ENCODE results near the gene ROR2.

ROR2 gene

DNA sequence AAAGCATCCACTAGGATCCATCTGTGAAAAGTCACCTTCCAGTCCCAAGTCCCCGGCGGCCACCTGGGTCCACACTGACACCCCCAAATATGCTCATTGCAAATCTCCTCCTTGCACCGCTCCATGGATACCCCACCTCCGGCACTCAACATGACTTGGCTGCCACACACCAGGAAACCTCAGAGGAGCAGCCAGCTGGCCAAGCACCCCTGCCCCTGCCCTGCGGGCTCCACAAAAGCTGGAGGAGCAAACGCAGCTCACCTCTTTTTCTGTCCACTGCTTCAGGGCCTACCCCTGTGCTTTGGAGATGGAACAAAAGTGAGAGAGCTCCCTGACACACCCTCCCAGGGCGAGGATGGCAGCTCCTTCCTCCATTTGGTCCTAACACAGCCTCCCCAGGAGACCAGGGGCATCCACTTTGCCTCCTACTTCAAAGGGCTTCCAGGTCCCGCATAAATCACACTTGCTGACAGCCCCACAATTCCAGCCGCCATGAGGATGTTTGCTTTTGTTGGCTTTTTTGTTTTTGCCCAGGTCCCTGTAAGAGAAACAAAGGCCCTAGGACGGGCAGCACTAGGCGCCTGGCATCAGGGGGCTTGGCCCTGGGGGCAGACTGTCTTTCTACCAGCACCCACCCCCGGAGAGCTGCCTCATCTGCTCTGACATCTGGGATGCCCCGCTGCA, 14.8 kb downstream of the ROR2 start:
- TF ChIP-seq, protein P1, sequence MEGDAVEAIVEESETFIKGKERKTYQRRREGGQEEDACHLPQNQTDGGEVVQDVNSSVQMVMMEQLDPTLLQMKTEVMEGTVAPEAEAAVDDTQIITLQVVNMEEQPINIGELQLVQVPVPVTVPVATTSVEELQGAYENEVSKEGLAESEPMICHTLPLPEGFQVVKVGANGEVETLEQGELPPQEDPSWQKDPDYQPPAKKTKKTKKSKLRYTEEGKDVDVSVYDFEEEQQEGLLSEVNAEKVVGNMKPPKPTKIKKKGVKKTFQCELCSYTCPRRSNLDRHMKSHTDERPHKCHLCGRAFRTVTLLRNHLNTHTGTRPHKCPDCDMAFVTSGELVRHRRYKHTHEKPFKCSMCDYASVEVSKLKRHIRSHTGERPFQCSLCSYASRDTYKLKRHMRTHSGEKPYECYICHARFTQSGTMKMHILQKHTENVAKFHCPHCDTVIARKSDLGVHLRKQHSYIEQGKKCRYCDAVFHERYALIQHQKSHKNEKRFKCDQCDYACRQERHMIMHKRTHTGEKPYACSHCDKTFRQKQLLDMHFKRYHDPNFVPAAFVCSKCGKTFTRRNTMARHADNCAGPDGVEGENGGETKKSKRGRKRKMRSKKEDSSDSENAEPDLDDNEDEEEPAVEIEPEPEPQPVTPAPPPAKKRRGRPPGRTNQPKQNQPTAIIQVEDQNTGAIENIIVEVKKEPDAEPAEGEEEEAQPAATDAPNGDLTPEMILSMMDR (IDR thresholded peaks at IDR 0.05): no peak
- H3K27ac ChIP-seq: no peak overlapping the region

DNA sequence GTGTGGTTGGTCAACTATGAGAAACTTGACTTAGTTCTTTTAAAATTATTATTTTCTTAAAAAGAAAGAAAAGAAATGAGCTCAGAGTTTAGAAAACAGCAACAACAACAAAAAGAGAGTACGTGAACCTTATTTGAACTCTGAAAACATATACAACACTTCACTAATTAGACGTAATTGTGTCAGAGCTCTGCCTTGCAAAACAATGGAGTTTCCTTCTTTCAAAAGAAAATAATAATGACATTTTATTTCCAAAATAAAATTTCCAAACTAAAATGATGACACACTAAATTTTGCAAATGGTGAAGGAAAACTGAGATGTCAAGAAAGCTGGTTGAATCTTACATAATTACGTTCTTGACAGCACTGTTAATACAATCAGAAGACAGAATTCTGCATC, 15.4 kb downstream of the ROR2 start:
- no peak overlapping the region for H3K27ac ChIP-seq

More for the DNA sequence above, 14.8 kb downstream of the ROR2 start:
- DNase-seq (ENCODE audit: low spot score): no peak
- no peak overlapping the region for H3K4me3 ChIP-seq

DNA sequence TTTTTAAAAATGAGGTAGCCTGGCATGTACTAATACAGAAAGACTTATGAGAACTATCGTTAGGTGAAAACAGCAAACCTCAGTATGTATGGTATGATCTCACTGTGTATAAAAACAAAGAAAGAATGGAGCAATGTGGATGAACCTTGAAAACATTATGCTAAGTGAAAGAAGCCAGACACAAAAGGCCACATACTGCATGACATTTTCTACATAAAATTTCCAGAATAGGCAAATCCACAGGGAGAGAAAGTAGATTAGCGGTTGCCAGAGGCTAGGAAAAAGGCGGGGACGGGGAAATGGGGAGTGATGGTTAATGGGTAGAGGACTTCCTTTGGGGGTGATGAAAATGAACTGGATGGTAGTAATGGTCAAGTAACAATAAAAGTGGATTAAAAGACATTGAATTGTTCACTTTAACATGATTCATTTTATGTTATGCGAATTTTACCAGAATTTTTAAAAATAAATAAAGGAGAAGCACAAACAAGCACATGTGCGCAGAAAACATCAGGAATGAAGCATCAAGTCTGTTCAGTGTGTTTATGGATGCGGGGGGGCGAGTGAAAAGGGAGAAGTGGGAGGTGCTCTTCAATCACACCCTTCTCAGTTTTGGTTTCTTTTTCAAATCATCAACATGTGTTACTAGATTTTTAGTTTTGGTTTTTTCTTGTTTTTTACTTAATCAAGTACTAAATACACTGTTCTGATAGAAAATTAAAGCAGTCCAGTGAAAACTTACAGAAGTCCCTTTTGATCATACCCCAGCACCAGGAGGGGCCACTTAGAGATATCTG, 16.3 kb downstream of the ROR2 start:
- DNase-seq (ENCODE audit: low spot score): no peak
- no peak overlapping the region for H3K4me3 ChIP-seq
- TF ChIP-seq, protein P1 (IDR thresholded peaks at IDR 0.05): no peak
- H3K27ac ChIP-seq: no peak overlapping the region

More for the DNA sequence above, 15.4 kb downstream of the ROR2 start:
- no peak overlapping the region for H3K4me3 ChIP-seq
- no peak for DNase-seq (ENCODE audit: low spot score)
- TF ChIP-seq, protein P1 (IDR thresholded peaks at IDR 0.05): no peak

DNA sequence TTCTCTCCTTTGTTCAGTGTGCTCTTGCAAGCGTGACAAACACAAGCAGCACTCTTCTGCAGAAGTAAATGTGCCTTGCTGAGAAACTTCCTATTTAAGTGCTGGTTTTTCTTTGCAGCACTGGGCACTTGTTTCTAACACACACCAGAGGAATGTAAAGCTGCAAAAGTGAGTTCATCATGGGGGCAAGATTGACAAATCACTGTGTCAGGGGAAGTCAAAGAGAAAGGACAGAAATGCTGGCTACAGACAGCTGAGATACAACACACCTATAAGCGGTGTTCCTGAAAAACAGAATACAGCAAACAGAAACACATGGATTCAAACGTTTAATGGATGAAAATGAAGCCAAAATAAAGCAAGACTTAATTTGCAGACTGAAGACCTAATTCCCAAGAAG, 19.6 kb downstream of the ROR2 start:
- no peak overlapping the region for H3K4me3 ChIP-seq
- no peak overlapping the region for H3K27ac ChIP-seq
- TF ChIP-seq, protein P1 (IDR thresholded peaks at IDR 0.05): no peak

DNA sequence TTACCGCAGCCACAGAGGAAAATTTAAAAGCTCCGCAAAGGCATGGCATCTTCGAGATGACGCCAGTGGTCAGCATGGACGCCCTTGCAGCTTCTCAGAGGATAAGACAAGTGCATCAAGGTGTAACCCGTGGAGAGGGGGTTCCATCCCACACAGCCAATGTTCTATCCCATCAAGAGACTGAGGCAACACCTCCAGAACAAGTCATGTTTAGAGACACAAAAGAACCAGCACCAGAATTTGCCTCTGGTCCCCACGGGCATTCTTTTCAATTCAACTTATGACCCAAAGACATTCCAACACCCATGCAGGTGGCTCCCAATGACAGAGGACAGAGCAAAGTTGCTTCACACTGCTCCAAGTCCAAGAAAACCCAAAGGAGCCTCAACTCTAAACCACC, 20.7 kb downstream of the ROR2 start:
- Histone ChIP-seq H3K4me3 (no peak overlapping the region), H3K27ac (no peak overlapping the region)
- TF ChIP-seq, protein P1 (IDR thresholded peaks at IDR 0.05): no peak
- no peak for DNase-seq (ENCODE audit: low spot score)

More for the DNA sequence above, 19.6 kb downstream of the ROR2 start:
- DNase-seq (ENCODE audit: low spot score): no peak

DNA sequence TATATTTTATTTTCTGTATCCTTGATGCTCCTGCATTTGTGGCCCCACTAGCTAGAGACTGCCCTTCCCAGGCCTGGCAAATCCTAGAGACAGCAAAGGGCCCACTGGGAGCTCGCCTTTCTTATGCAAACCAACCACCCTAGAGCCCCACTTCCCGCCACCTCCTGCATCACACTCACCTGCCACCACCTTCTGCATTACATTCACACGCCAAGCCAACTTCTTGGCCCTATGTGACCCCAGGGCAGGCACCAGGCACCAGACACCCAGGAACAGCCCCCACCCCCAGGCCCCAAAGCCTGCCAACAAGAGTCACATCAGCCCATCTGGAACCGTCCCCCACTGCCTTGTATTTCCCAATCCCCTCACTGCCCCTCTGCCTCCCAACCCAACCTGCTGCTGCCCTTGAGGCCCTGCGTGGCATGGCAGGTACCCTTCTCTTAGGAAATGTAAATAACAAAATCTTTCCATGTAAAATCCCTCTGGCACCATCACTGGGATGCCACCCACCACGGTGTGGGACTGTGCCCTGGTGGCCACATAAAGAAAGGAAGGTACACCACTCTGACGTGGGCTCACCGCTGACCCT, 22.0 kb downstream of the ROR2 start:
- Histone ChIP-seq H3K4me3 (no peak overlapping the region), H3K27ac (no peak overlapping the region)
- TF ChIP-seq, protein P1 (IDR thresholded peaks at IDR 0.05): no peak
- DNase-seq (ENCODE audit: low spot score): no peak

Data from coronary artery (tissue), 2 donors.